H1 (cell line): Measurements from ENCODE around the gene CDRT4. TPM values are rescaled to one million over a fixed set of nuclear protein-coding genes. Genes with fewer than 3 reads are reported as not detected.

Experiments used
- ASH2L ChIP-seq: fragments of 200-600, 300-600 bp; sonication (generic); IDR thresholded peaks from one replicate; pipeline ENCODE4 v1.7.1; 2017; ENCODE audit warnings: low read length
- BACH1 ChIP-seq: IDR thresholded peaks from 2 replicates; pipeline ENCODE4 v1.6.1; 2012; ENCODE audit warnings: low read length, improper control_type of control experiment
- BCL11A ChIP-seq, 2 experiments: IDR thresholded peaks; one replicate each; pipeline ENCODE4 v1.6.1; 2011; ENCODE audit warnings: low read depth in 2 of 2, low read length in 2 of 2, mild to moderate bottlenecking in 2 of 2
- CEBPB ChIP-seq: IDR thresholded peaks from 2 replicates; pipeline ENCODE4 v1.6.1; 2012; ENCODE audit warnings: low read depth, low read length
- CHD2 ChIP-seq: IDR thresholded peaks from 2 replicates; pipeline ENCODE4 v1.6.1; 2012; ENCODE audit warnings: low read length, improper control_type of control experiment
- CTCF ChIP-seq, 3 experiments: IDR thresholded peaks; 1 replicate in 2 of 3; 2 replicates in 1 of 3; pipeline versions ENCODE4 v1.5.1 to v1.6.1; 2011; ENCODE audit warnings: low read length in 3 of 3, mild to moderate bottlenecking in 3 of 3, inconsistent platforms in 2 of 3, low read depth in 1 of 3, moderate library complexity in 1 of 3; ENCODE audit not compliant: insufficient read depth in 1 of 3; ENCODE audit errors: control extremely low read depth in 1 of 3
- EP300 ChIP-seq, 2 experiments: IDR thresholded peaks; 1 replicate in 1 of 2; 2 replicates in 1 of 2; pipeline ENCODE4 v1.6.1; 2011 to 2012; ENCODE audit warnings: low read depth in 2 of 2, low read length in 2 of 2, mild to moderate bottlenecking in 2 of 2, borderline replicate concordance in 1 of 2, inconsistent platforms in 1 of 2, moderate library complexity in 1 of 2
- EZH2 ChIP-seq: fragments of 200-600 bp; sonication (generic); IDR thresholded peaks from 2 replicates; pipeline ENCODE4 v1.7.1; 2012; ENCODE audit warnings: low read depth, mild to moderate bottlenecking, moderate library complexity, low read length, inconsistent platforms; ENCODE audit not compliant: severe bottlenecking
- HDAC6 ChIP-seq: IDR thresholded peaks from one replicate; pipeline ENCODE4 v1.7.1; 2012; ENCODE audit warnings: low read depth, mild to moderate bottlenecking, inconsistent platforms, low read length, moderate library complexity
- JUN ChIP-seq: IDR thresholded peaks from 2 replicates; pipeline ENCODE4 v1.6.1; 2011; ENCODE audit warnings: low read depth, mild to moderate bottlenecking, improper control_type of control experiment, low read length
- JUND ChIP-seq: IDR thresholded peaks from 2 replicates; pipeline ENCODE4 v1.6.1; 2011; ENCODE audit warnings: mild to moderate bottlenecking, improper control_type of control experiment, low read length
- KDM1A ChIP-seq: fragments of 200-600, 300-600 bp; sonication (generic); IDR thresholded peaks from 2 replicates; pipeline ENCODE4 v1.7.1; 2016; ENCODE audit warnings: mild to moderate bottlenecking, low read length, borderline replicate concordance
- MAFK ChIP-seq: IDR thresholded peaks from 2 replicates; pipeline ENCODE4 v1.6.1; 2012; ENCODE audit warnings: low read depth, mild to moderate bottlenecking, improper control_type of control experiment, low read length
- MAX ChIP-seq: IDR thresholded peaks from 2 replicates; pipeline ENCODE4 v1.6.1; 2012; ENCODE audit warnings: inconsistent platforms
- POLR2AphosphoS5 ChIP-seq: IDR thresholded peaks from 2 replicates; pipeline ENCODE4 v1.6.1; 2011; ENCODE audit warnings: low read depth, low read length
- RAD21 ChIP-seq, 2 experiments: IDR thresholded peaks in 1 of 2; conservative IDR thresholded peaks in 1 of 2; 2 replicates each; pipeline ENCODE4 v1.6.1; 2011; ENCODE audit warnings: low read depth in 2 of 2, low read length in 2 of 2, improper control_type of control experiment in 1 of 2, inconsistent platforms in 1 of 2, mild to moderate bottlenecking in 1 of 2, moderate library complexity in 1 of 2
- SIX5 ChIP-seq: IDR thresholded peaks from 2 replicates; pipeline ENCODE4 v1.6.1; 2011; ENCODE audit warnings: mild to moderate bottlenecking, low read depth, low read length
- SP1 ChIP-seq: IDR thresholded peaks from 2 replicates; pipeline ENCODE4 v1.6.1; 2011; ENCODE audit warnings: low read depth, low read length
- SP2 ChIP-seq: IDR thresholded peaks from 2 replicates; pipeline ENCODE4 v1.6.1; 2012; ENCODE audit warnings: mild to moderate bottlenecking, low read length, inconsistent platforms
- USF2 ChIP-seq: IDR thresholded peaks from 2 replicates; pipeline ENCODE4 v1.6.1; 2011; ENCODE audit warnings: low read length, improper control_type of control experiment
- YY1 ChIP-seq: IDR thresholded peaks from 2 replicates; pipeline ENCODE4 v1.6.1; 2011; ENCODE audit warnings: low read depth, mild to moderate bottlenecking, low read length
- polyA plus RNA-seq, 7 experiments: library from polyadenylated mRNA; depleted of rRNA in 3 of 7; stranded (reverse) in 5 of 7; unstranded in 2 of 7; fragments of >200 nt in 5 of 7; fragments of 200-250 nt in 2 of 7; gene quantifications; 1 replicate in 5 of 7; 2 replicates in 1 of 7; 4 replicates in 1 of 7; pipeline versions ENCODE4 v1.2.1 to v1.2.3, GENCODE V29; 2011 to 2013; ENCODE audit warnings: missing spikeins in 2 of 7, mixed read lengths in 2 of 7
- total RNA-seq: library from RNA; stranded (reverse); fragmentation: NEBNext Ultra II Directional; extraction: Animal tissue kit (Norgen Biotek cat#: 25700); gene quantifications from 2 replicates; pipeline ENCODE4 v1.2.1, GENCODE V29; 2021

CDRT4 gene
- total and polyA plus RNA-seq, 2 of the 8 experiments (the other 6 are each of a cell fraction or from before 2014, with no cell fraction given) = 2.6 to 5.6 TPM

- no peak for TF ChIP-seq JUN
- TF ChIP-seq CTCF (IDR thresholded peaks at IDR 0.05; ENCODE audit: control extremely low read depth in 1 of 3, insufficient read depth in 1 of 3, low read depth in 1 of 3, low read length in 3 of 3) = peak; percentile 74 to 90 (median 77)
- no peak for TF ChIP-seq CHD2
- TF ChIP-seq YY1 = no peak
- TF ChIP-seq KDM1A = no peak
- TF ChIP-seq HDAC6 = no peak
- TF ChIP-seq JUND = no peak
- TF ChIP-seq RAD21 (IDR thresholded peaks at IDR 0.05 in 1 of 2, conservative IDR thresholded peaks at IDR 0.05 in 1 of 2; ENCODE audit: low read depth in 2 of 2, low read length in 2 of 2) = peak; percentile 83 to 91
- no peak for TF ChIP-seq CEBPB
- no peak for TF ChIP-seq BACH1
- TF ChIP-seq ASH2L = peak; percentile 20
- TF ChIP-seq SP2 = no peak
- TF ChIP-seq BCL11A (IDR thresholded peaks at IDR 0.05; ENCODE audit: low read depth in 2 of 2, low read length in 2 of 2) = no peak
- no peak for TF ChIP-seq SP1
- TF ChIP-seq SIX5 = no peak
- no peak for TF ChIP-seq MAFK
- TF ChIP-seq EP300 (IDR thresholded peaks at IDR 0.05; ENCODE audit: borderline replicate concordance in 1 of 2, low read depth in 2 of 2, low read length in 2 of 2) = no peak
- peak; percentile 32; the same call in 1 of the 2 replicates for TF ChIP-seq MAX
- TF ChIP-seq USF2 = no peak
- no peak for TF ChIP-seq EZH2
- no peak for TF ChIP-seq POLR2AphosphoS5
These were observed 35.1 kb upstream of the CDRT4 start (continued) for GRCh38 chr17:15502369-15503112.
